OCI-LY7 (cell line): ENCODE data around the gene STMP1. TPM values are rescaled to one million over a fixed set of nuclear protein-coding genes. Genes with fewer than 3 reads are reported as not detected.

Experiments
- BruUV-seq: library from RNA; stranded (reverse); fragments of 400-500 nt; replicated peaks from 2 replicates; lab custom pipeline; 2021; lab: Mats Ljungman, UMichigan
- CTCF ChIA-PET: fragments of 300-600 bp; sonication (Branson Sonifier 250); formaldehyde crosslinking; loops from one replicate; lab custom pipeline; 2022; ENCODE audit warnings: antibody characterized with exemption; ENCODE audit not compliant: unreplicated experiment; lab: Charles Lee
- POLR2A ChIA-PET: fragments of 300-600 bp; sonication (Branson Sonifier 250); formaldehyde crosslinking; loops from one replicate; lab custom pipeline; 2022; ENCODE audit warnings: antibody characterized with exemption; lab: Charles Lee
- DNase-seq: peaks from one replicate; pipeline ENCODE4 v3.0.0-alpha.2; 2015; ENCODE audit warnings: low spot score
- H2AFZ ChIP-seq: fragments of 200-600 bp; sonication (generic), shearing (Covaris generic); 2 replicates; pipeline ENCODE4 v1.6.1; 2014; ENCODE audit warnings: mild to moderate bottlenecking, antibody characterized with exemption, low read length, moderate library complexity
- H3K27ac ChIP-seq: fragments of 200-600 bp; sonication (generic); 2 replicates; pipeline ENCODE4 v1.5.1; 2014; ENCODE audit warnings: mixed run types, low read depth, mild to moderate bottlenecking, moderate library complexity, low read length, inconsistent platforms; ENCODE audit not compliant: poor library complexity, severe bottlenecking
- H3K36me3 ChIP-seq: fragments of 200-600 bp; sonication (generic); 2 replicates; pipeline ENCODE4 v1.6.1; 2014; ENCODE audit warnings: mild to moderate bottlenecking, antibody characterized with exemption, low read length, moderate library complexity, mixed read lengths; ENCODE audit not compliant: insufficient read depth
- H3K4me1 ChIP-seq: fragments of 200-600 bp; sonication (generic); 2 replicates; pipeline ENCODE4 v1.5.1; 2014; ENCODE audit warnings: mild to moderate bottlenecking, low read length; ENCODE audit not compliant: insufficient read depth, poor library complexity, severe bottlenecking
- H3K4me2 ChIP-seq: fragments of 200-600 bp; sonication (generic); 2 replicates; pipeline ENCODE4 v1.6.1; 2014; ENCODE audit warnings: mild to moderate bottlenecking, low read length
- H3K4me3 ChIP-seq: fragments of 200-600 bp; sonication (generic); 2 replicates; pipeline ENCODE4 v1.5.1; 2014; ENCODE audit warnings: mild to moderate bottlenecking, low read depth, low read length; ENCODE audit not compliant: poor library complexity, severe bottlenecking
- H3K79me2 ChIP-seq: fragments of 200-600 bp; sonication (generic); 2 replicates; pipeline ENCODE4 v1.6.1; 2016; ENCODE audit warnings: low read depth, mild to moderate bottlenecking, low read length, moderate library complexity, mixed read lengths; ENCODE audit not compliant: insufficient read depth
- H3K9me2 ChIP-seq: fragments of 200-600 bp; sonication (generic); 2 replicates; pipeline ENCODE4 v1.6.1; 2016; ENCODE audit warnings: mild to moderate bottlenecking, low read length, mixed read lengths; ENCODE audit not compliant: insufficient read depth
- H3K9me3 ChIP-seq: fragments of 200-600 bp; sonication (generic); 2 replicates; pipeline ENCODE4 v1.6.1; 2014; ENCODE audit warnings: mild to moderate bottlenecking, mixed run types, low read length, mixed read lengths
- H4K20me1 ChIP-seq: fragments of 200-600 bp; sonication (generic); 2 replicates; pipeline ENCODE4 v1.6.1; 2014; ENCODE audit warnings: mild to moderate bottlenecking, antibody characterized with exemption, low read length, moderate library complexity, mixed read lengths; ENCODE audit not compliant: insufficient read depth
- CTCF ChIP-seq: fragments of 200-600 bp; sonication (generic); conservative IDR thresholded peaks from 2 replicates; pipeline ENCODE4 v1.5.1; 2014; ENCODE audit warnings: mild to moderate bottlenecking, antibody characterized with exemption, low read length, moderate library complexity, mixed read lengths
- EZH2phosphoT487 ChIP-seq: fragments of 200-600 bp; sonication (generic); IDR thresholded peaks from 2 replicates; pipeline ENCODE4 v1.6.1; 2018; ENCODE audit warnings: low read depth, borderline replicate concordance, mild to moderate bottlenecking, mixed run types, antibody characterized with exemption, low read length, moderate library complexity, mixed read lengths
- intact Hi-C: fragments of 100-400 bp; cut with micrococcal nuclease; formaldehyde crosslinking; loops from one replicate; pipeline ENCODE4 v1.10.0; 2022; ENCODE audit not compliant: unreplicated experiment
- total RNA-seq, 2 experiments: library from RNA; depleted of rRNA in 1 of 2; stranded (reverse); fragments of >200 nt in 1 of 2; shearing (Covaris generic) in 1 of 2; gene quantifications; 2 replicates each; pipeline ENCODE4 v1.2.3, GENCODE V29; 2014 to 2022

The STMP1 gene
- total RNA-seq, 2 experiments from 2014 or later, result 7.4 to 24.4 TPM

DNA sequence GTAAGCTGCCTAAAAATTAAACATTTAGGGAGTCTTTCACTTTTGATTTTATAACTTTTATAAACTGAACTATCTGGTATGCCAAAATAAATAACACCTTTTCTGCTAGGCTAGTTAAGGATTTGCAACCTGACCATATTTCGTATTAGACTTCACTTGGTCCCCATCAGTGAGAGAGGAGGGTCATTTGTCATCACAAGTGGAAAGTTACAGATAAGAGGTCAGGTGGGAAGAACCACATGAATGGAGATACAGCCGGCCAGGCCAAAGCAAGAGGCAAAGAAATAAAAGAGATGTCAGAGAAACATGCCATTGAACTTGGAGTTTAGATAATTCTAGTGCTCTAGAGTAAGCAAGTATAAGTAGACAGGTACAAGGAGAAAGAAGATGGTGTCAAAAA is 44.5 kb upstream of the STMP1 start:
- H3K4me1 ChIP-seq, result no peaks in the 10 kb centered on the region
- DNase-seq, result no peak
- intact Hi-C loops, result no loop called here
- no peaks in the 10 kb centered on the region for H3K79me2 ChIP-seq
- no peak overlapping the region for H3K4me2 ChIP-seq
- no peaks in the 10 kb centered on the region for H3K9me3 ChIP-seq
- peaks cover 96% of the 10 kb centered on the region for H3K36me3 ChIP-seq
- H3K9me2 ChIP-seq, result no peaks in the 10 kb centered on the region
- no peak overlapping the region for H3K27ac ChIP-seq
- H3K4me3 ChIP-seq, result no peak overlapping the region
- no TSS peak for BruUV-seq
- no peaks in the 10 kb centered on the region for H4K20me1 ChIP-seq
- CTCF ChIA-PET, result no interaction called here
- H2AFZ ChIP-seq, result no peak overlapping the region
- no peak for TF ChIP-seq EZH2phosphoT487
- no peak for TF ChIP-seq CTCF
- POLR2A ChIA-PET, result interaction anchor here (0.6 to 1.2 kb wide), 2 partner anchors 22 to 100 kb away, joined by 4 to 5 read pairs; no protein-coding TSS in a partner anchor

DNA sequence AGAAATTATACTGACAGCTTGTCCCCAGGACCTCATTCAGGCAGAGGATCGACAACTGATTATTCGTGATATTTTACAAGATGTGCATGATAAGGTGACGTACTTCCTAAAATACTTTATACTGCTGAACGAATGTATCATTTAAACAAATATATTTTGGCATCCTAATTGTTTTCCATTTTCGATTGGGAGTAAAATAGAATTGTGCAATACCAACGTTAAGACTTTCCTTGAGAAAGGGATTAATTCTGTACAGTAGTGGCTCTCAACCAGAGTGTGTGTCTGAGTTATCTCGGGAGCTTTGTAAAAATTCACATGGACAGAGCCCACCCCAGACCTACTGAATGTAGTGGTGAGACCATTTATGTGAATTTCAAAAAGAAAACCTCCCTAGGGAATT is 43.8 kb upstream of the STMP1 start:
- Histone ChIP-seq H3K36me3 (peaks cover 98% of the 10 kb centered on the region), H3K79me2 (no peaks in the 10 kb centered on the region), H3K4me3 (no peak overlapping the region), H3K27ac (no peak overlapping the region), H3K4me2 (no peak overlapping the region), H3K4me1 (no peaks in the 10 kb centered on the region), H2AFZ (no peak overlapping the region), H4K20me1 (no peaks in the 10 kb centered on the region), H3K9me2 (no peaks in the 10 kb centered on the region), H3K9me3 (no peaks in the 10 kb centered on the region)
- DNase-seq, result no peak
- ChIA-PET POLR2A (interaction anchor here (0.6 kb wide), 2 partner anchors 101 to 208 kb away, joined by 3 to 4 read pairs; no protein-coding TSS in a partner anchor), CTCF (no interaction called here)
- TF ChIP-seq EZH2phosphoT487, result no peak
- no peak for TF ChIP-seq CTCF
- intact Hi-C loops, result no loop called here
- BruUV-seq, result no TSS peak

DNA sequence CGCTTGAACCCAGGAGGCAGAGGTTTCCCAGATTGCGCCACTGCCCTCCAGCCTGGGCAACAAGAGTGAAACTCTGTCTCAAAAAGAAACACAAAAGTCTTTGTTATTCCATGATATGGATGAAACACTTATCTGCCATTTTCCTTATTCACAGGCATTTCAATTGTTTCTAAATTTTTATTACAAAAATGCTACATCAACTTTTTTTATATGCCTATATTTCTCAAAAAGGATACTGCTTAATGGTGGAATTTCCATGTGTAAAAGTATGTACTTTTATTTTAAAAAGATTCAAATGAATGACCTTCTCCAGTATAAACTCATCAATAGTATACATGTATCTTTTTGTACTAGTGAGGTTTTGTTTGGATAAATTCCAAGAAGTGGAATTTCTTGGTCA is 41.9 kb upstream of the STMP1 start:
- Histone ChIP-seq H3K9me2 (no peaks in the 10 kb centered on the region), H4K20me1 (no peaks in the 10 kb centered on the region), H3K4me1 (no peaks in the 10 kb centered on the region), H3K36me3 (peaks cover 97% of the 10 kb centered on the region), H3K27ac (no peak overlapping the region), H3K79me2 (no peaks in the 10 kb centered on the region), H3K9me3 (no peaks in the 10 kb centered on the region), H3K4me3 (no peak overlapping the region), H3K4me2 (no peak overlapping the region), H2AFZ (no peak overlapping the region)
- TF ChIP-seq EZH2phosphoT487 (no peak), CTCF (no peak)
- ChIA-PET CTCF (interaction anchor here (0.6 kb wide), 1 partner anchor 25 kb away, joined by 3 read pairs; no protein-coding TSS in a partner anchor), POLR2A (no interaction called here)
- no TSS peak for BruUV-seq
- intact Hi-C loops, result loop anchor here (5.0 kb wide), 1 partner anchor 33 kb away; no protein-coding TSS in a partner anchor
- no peak for DNase-seq
